HG03571 (cell line): ENCODE measurements around the gene KRTAP2-2.
"Not testable (repeated sequence)": the region's sequence is repeated elsewhere in the genome, so short reads cannot be mapped to it uniquely, and the experiment has no call there.

Experiments used
- ATAC-seq: cut with Tn5 transposase; IDR thresholded peaks from one replicate; pipeline ENCODE4 v1.9.1; 2021; ENCODE audit not compliant: unreplicated experiment

Gene KRTAP2-2

DNA sequence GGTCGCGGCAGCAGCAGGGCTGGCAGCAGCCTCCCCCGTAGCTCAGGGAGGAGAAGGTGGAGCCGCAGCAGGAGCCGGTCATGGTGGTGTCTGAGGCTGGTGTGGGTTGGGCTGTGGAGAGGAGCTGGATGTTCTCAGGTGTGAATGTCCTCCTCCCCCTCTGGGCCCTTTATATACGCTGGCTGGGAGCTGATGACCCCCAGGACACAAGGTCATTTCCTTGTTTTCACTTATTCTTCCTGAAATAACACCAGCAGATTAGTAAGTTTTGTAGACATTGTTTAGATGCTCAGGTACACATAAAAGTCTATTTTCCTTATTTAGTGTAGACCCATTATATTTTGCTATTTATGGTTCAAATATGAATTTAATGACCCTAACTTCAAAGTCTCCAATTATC lies at the start of gene KRTAP2-2:
TSS of gene KRTAP2-2 (minus strand) at position 101 of the 400 bp plus-strand sequence. CDS start at position 82, 19 bp downstream.
- ATAC-seq = not testable (repeated sequence)

DNA sequence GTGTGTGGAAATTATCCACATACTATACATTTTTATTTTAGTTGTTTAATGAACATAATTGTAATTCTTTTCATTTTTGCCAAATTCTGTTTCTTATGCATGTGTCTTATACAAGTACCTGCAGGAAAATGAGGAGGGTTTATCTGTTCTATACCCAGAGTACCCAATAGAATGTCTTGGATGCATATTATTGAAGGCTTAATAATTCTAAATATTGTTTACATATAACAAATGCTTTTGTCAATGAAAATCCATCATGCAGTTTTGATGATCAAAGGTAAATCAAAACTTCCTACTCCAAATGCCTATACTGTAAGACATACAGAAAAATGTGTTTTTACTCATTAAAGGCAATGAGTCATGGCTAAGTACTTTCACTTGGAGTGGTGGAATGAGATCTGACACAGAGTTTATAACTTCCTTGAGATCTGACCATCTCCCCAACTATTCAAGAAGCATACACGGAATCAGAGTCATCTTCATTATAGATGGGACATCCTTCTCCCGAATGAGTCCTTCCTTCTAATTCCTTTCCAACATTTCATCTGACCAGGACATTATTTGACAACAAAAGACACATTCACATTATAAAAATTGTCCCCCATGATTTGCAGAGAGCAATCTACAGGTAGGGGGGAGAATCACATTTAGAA lies 49.5 kb upstream of the KRTAP2-2 start:
- ATAC-seq = not testable (repeated sequence)

DNA sequence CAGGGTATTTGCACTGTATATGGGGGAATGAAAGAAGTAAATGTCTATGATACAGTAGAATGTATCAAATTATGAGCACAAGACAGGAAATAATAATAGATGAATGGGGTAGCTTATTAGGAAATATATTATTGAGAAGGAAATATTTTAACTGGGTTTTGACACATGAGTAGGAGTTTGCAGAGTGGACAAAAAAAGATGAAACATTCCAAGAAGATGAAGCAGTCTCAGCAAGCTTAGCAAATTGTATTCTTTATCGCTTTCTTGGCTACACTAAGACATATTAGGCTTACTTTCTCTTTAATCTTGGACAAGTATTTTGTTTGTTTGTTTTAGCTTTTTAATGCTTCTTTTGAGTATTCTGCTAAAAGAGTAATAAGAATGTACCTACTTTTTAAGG lies 48.9 kb upstream of the KRTAP2-2 start:
- ATAC-seq = no peak

GRCh38 chr17:41101586-41102259 lies 46.7 kb upstream of the KRTAP2-2 start, which contains the start of gene KRTAP4-16:
TSS of gene KRTAP4-16 (minus strand) at chr17:41102209. CDS start at chr17:41102209, 0 bp downstream.
- ATAC-seq = no peak

- ATAC-seq = not testable (repeated sequence)
Observed at GRCh38 chr17:41099682-41100480, 44.9 kb upstream of the KRTAP2-2 start.

DNA sequence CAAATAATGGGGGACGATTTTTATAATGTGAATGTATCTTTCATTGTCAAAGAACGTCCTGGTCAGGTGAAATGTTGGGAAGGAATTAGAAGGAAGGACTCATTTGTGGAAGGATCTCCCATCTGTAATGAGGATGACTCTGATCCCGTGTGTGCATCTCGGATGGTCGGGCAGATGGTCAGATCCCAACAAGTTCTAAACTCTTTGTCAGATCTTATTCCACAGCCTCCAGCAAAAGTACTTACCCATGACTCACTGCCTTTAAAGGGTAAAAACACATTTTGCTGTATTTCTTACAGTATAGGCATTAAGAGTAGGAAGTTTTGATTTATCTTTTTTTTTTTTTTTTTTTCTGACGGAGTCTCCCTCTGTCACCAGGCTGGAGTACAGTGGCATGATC lies 43.5 kb upstream of the KRTAP2-2 start:
- no peak for ATAC-seq

DNA sequence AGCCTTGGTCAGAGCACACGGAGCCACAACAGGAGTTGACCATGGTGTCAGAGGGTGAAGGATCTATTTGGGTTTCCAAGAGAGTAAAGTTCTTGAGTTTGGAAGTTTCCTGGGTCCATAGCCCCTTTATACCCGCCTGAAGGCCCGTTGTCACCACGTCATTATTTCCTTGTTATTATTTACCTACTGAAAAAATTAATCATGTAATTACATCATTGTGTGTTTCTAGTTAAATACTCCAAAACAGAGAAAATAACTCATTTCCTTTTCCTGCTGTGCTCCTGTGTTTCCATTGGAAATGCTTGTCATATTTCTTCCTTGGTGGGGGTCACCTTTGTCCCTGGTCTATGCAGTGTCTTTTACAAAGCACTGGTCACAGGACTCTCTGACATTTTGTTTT lies 43.0 kb upstream of the KRTAP2-2 start, which contains the start of gene KRTAP4-8:
TSS of gene KRTAP4-8 (minus strand) at position 101 of the 400 bp plus-strand sequence. CDS start at position 43, 58 bp downstream.
- no peak for ATAC-seq

- ATAC-seq = no peak
Observed at GRCh38 chr17:41096055-41096454, 41.0 kb upstream of the KRTAP2-2 start.

GRCh38 chr17:41088760-41089352 lies 33.8 kb upstream of the KRTAP2-2 start:
- not testable (repeated sequence) for ATAC-seq

DNA sequence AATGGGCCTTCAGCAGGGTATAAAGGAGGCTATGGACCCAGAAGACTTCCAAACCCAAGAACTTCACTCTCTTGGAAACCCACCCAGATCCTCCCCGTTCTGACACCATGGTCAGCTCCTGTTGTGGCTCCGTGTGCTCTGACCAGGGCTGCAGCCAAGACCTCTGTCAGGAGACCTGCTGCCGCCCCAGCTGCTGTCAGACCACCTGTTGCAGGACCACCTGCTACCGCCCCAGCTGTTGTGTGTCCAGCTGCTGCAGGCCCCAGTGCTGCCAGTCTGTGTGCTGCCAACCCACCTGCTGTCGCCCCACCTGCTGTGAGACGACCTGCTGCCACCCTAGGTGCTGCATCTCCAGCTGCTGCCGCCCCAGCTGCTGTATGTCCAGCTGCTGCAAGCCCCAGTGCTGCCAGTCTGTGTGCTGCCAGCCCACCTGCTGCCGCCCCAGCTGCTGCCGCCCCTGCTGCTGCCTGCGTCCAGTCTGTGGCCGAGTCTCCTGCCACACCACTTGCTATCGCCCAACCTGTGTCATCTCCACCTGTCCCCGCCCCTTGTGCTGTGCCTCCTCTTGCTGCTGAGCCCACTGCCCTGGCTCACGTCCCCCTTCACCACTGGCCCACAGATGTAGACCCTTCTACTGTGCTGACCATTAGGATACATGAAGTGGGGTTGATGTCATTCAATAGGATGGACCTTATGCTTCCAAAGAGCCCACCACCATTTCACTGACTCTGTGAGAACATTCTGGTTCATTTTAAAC lies 29.2 kb upstream of the KRTAP2-2 start, which contains the start of gene KRTAP4-7:
TSS of gene KRTAP4-7 (plus strand) at position 51 of the 757 bp plus-strand sequence. CDS start at position 108, 57 bp downstream.
- ATAC-seq = not testable (repeated sequence)

- ATAC-seq = not testable (repeated sequence)
Observed at GRCh38 chr17:41083427-41083826, 28.4 kb upstream of the KRTAP2-2 start.

DNA sequence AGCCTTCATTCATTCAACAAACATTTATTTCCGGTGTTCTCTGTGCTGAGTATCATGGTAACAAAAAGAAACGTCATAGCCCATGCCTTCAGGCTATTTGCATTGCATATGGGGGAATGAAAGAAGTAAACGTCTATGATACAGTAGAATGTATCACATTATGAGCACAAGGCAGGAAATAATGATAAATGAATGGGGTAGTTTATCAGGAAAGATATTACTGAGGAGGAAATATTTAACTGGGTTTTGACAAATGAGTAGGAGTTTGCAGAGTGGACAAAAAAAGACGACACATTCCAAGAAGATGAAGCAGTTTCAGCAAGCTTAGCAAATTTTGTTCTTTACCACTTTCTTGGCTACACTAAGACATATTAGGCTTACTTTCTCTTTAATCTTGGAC lies 27.6 kb upstream of the KRTAP2-2 start:
- ATAC-seq = no peak

DNA sequence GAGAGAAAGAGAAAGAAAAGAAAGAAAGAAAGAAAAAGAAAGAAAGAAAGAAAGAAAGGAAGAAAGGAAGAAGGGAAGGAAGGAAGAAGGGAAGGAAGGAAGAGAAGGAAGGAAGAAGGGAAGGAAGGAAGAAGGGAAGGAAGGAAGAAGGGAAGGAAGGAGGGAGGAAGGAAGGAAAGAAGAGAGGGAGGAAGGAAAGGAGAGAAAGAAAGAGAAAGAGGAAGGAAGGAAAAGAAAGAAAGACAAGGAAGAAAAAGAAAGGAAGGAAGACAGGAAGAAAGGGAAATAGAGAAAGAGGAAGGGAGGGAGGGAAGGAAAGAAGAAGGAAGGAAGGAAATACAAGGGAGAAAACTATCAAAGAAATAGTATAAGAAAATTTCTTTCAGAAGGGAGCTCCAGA lies 21.8 kb upstream of the KRTAP2-2 start:
- no peak for ATAC-seq

GRCh38 chr17:41073676-41074075 lies 18.6 kb upstream of the KRTAP2-2 start:
- no peak for ATAC-seq

GRCh38 chr17:41071606-41072360 lies 16.8 kb upstream of the KRTAP2-2 start:
- no peak for ATAC-seq

GRCh38 chr17:41069031-41069430 lies 14.0 kb upstream of the KRTAP2-2 start:
- no peak for ATAC-seq

GRCh38 chr17:41067281-41067680 lies 12.3 kb upstream of the KRTAP2-2 start:
- ATAC-seq = no peak

- ATAC-seq = no peak
Observed at GRCh38 chr17:41065829-41066624, 11.0 kb upstream of the KRTAP2-2 start, which contains the start of gene KRTAP2-4. TSS of gene KRTAP2-4 (minus strand) at chr17:41065879. CDS start at chr17:41065845, 34 bp downstream.
